ENCODE measurements around the gene MRPL45. TPM values are rescaled to one million over a fixed set of nuclear protein-coding genes. Genes with fewer than 3 reads are reported as not detected.

Gene MRPL45
- total and polyA plus RNA-seq, 4 donors, result 16.3 to 36.0 (median 23.1) TPM

- ATAC-seq (ENCODE audit: insufficient read depth, low FRiP score) (no peak), DNase-seq (peak in 1 of 3 donors; percentile 30)
- no peak overlapping the region for H3K4me3 ChIP-seq
- WGBS, 2 donors, result 52 to 60% methylated on average over 12 of the region's 12 CpGs
- H3K9me3 ChIP-seq (ENCODE audit: control insufficient read depth in 4 of 4, insufficient read depth in 3 of 4, low read length in 3 of 4), result no peaks in the 10 kb centered on the region
- H3K36me3 ChIP-seq (ENCODE audit: control insufficient read depth in 4 of 4, insufficient read depth in 4 of 4, low read length in 4 of 4), result no peaks in the 10 kb centered on the region
- H3K27me3 ChIP-seq (ENCODE audit: control insufficient read depth in 3 of 3, insufficient read depth in 3 of 3, low read length in 2 of 3), result no peaks in the 10 kb centered on the region
- TF ChIP-seq CTCF (IDR thresholded peaks at IDR 0.05; ENCODE audit: control extremely low read depth, extremely low read depth), result no peak
- no peak overlapping the region for H3K9ac ChIP-seq (ENCODE audit: insufficient read depth in 1 of 2, low read length in 2 of 2)
- H3K27ac ChIP-seq (ENCODE audit: low read depth in 1 of 2, low read length in 1 of 2), result no peak overlapping the region
- no peaks in the 10 kb centered on the region for H3K4me1 ChIP-seq (ENCODE audit: control insufficient read depth in 5 of 5, insufficient read depth in 5 of 5, low read length in 5 of 5)
These were observed 36.8 kb downstream of the MRPL45 start for GRCh38 chr17:38333635-38334295.

GRCh38 chr17:38334480-38335364, 37.8 kb downstream of the MRPL45 start:
- Histone ChIP-seq H3K9ac (ENCODE audit: insufficient read depth in 1 of 2, low read length in 2 of 2) (no peak overlapping the region), H3K27me3 (ENCODE audit: control insufficient read depth in 3 of 3, insufficient read depth in 3 of 3, low read length in 2 of 3) (no peaks in the 10 kb centered on the region), H3K36me3 (ENCODE audit: control insufficient read depth in 4 of 4, insufficient read depth in 4 of 4, low read length in 4 of 4) (no peaks in the 10 kb centered on the region), H3K9me3 (ENCODE audit: control insufficient read depth in 4 of 4, insufficient read depth in 3 of 4, low read length in 3 of 4) (no peaks in the 10 kb centered on the region), H3K4me3 (no peak overlapping the region), H3K27ac (ENCODE audit: low read depth in 1 of 2, low read length in 1 of 2) (no peak overlapping the region), H3K4me1 (ENCODE audit: control insufficient read depth in 5 of 5, insufficient read depth in 5 of 5, low read length in 5 of 5) (no peaks in the 10 kb centered on the region)
- no peak for TF ChIP-seq CTCF (IDR thresholded peaks at IDR 0.05; ENCODE audit: control extremely low read depth, extremely low read depth)
- ATAC-seq (ENCODE audit: insufficient read depth, low FRiP score) (no peak), DNase-seq (no peak)
- 89 to 90% methylated on average over 29 to 30 of the region's 30 CpGs for WGBS, 2 donors

GRCh38 chr17:38336838-38337237, 39.9 kb downstream of the MRPL45 start:
- Histone ChIP-seq H3K27me3 (ENCODE audit: control insufficient read depth in 3 of 3, insufficient read depth in 3 of 3, low read length in 2 of 3) (no peaks in the 10 kb centered on the region), H3K27ac (ENCODE audit: low read depth in 1 of 2, low read length in 1 of 2) (no peak overlapping the region), H3K4me1 (ENCODE audit: control insufficient read depth in 5 of 5, insufficient read depth in 5 of 5, low read length in 5 of 5) (no peaks in the 10 kb centered on the region), H3K4me3 (no peak overlapping the region), H3K9ac (ENCODE audit: insufficient read depth in 1 of 2, low read length in 2 of 2) (no peak overlapping the region), H3K9me3 (ENCODE audit: control insufficient read depth in 4 of 4, insufficient read depth in 3 of 4, low read length in 3 of 4) (no peaks in the 10 kb centered on the region), H3K36me3 (ENCODE audit: control insufficient read depth in 4 of 4, insufficient read depth in 4 of 4, low read length in 4 of 4) (no peaks in the 10 kb centered on the region)
- DNase-seq, result no peak
- no peak for TF ChIP-seq CTCF (IDR thresholded peaks at IDR 0.05; ENCODE audit: control extremely low read depth, extremely low read depth)
- no peak for ATAC-seq (ENCODE audit: insufficient read depth, low FRiP score)
- 94 to 97% methylated on average over 11 of the region's 11 CpGs for WGBS, 2 donors

Data from lung (tissue), 12 donors.